ENCODE data around the gene ISCA1.
"Not testable (repeated sequence)": the region's sequence is repeated elsewhere in the genome, so short reads cannot be mapped to it uniquely, and the experiment has no call there.

DNA sequence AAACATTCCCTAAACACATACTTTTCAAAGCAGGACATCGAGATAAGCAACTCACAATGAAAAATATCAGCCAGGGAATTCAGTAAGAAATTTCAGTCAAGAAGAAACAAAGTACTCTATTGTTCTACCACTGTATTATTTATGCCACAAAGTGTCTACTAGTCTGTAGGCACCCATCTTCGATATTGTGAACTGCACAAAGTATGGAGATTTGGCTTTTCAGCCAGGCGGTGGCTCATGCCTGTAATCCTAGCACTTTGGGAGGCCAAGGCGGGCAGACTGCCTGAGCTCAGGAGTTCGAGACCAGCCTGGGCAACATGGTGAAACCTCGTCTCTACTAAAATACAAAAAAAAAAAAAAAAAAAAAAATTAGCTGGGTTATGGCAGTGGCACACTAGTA is 8.0 kb upstream of the ISCA1 start:
- TF ChIP-seq, protein P1, sequence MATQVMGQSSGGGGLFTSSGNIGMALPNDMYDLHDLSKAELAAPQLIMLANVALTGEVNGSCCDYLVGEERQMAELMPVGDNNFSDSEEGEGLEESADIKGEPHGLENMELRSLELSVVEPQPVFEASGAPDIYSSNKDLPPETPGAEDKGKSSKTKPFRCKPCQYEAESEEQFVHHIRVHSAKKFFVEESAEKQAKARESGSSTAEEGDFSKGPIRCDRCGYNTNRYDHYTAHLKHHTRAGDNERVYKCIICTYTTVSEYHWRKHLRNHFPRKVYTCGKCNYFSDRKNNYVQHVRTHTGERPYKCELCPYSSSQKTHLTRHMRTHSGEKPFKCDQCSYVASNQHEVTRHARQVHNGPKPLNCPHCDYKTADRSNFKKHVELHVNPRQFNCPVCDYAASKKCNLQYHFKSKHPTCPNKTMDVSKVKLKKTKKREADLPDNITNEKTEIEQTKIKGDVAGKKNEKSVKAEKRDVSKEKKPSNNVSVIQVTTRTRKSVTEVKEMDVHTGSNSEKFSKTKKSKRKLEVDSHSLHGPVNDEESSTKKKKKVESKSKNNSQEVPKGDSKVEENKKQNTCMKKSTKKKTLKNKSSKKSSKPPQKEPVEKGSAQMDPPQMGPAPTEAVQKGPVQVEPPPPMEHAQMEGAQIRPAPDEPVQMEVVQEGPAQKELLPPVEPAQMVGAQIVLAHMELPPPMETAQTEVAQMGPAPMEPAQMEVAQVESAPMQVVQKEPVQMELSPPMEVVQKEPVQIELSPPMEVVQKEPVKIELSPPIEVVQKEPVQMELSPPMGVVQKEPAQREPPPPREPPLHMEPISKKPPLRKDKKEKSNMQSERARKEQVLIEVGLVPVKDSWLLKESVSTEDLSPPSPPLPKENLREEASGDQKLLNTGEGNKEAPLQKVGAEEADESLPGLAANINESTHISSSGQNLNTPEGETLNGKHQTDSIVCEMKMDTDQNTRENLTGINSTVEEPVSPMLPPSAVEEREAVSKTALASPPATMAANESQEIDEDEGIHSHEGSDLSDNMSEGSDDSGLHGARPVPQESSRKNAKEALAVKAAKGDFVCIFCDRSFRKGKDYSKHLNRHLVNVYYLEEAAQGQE (tag by site-specific recombination; IDR thresholded peaks at IDR 0.05): not testable (repeated sequence)
- TF ChIP-seq, protein P2, sequence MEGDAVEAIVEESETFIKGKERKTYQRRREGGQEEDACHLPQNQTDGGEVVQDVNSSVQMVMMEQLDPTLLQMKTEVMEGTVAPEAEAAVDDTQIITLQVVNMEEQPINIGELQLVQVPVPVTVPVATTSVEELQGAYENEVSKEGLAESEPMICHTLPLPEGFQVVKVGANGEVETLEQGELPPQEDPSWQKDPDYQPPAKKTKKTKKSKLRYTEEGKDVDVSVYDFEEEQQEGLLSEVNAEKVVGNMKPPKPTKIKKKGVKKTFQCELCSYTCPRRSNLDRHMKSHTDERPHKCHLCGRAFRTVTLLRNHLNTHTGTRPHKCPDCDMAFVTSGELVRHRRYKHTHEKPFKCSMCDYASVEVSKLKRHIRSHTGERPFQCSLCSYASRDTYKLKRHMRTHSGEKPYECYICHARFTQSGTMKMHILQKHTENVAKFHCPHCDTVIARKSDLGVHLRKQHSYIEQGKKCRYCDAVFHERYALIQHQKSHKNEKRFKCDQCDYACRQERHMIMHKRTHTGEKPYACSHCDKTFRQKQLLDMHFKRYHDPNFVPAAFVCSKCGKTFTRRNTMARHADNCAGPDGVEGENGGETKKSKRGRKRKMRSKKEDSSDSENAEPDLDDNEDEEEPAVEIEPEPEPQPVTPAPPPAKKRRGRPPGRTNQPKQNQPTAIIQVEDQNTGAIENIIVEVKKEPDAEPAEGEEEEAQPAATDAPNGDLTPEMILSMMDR (tag by site-specific recombination; IDR thresholded peaks at IDR 0.05): not testable (repeated sequence)
- TF ChIP-seq ZNF791 (tag by site-specific recombination; IDR thresholded peaks at IDR 0.05); SALL2 (tag by site-specific recombination; IDR thresholded peaks at IDR 0.05; ENCODE audit: borderline replicate concordance); KLF16 (tag by site-specific recombination; IDR thresholded peaks at IDR 0.05); ZNF248 (tag by site-specific recombination; IDR thresholded peaks at IDR 0.05): not testable (repeated sequence)
